ENCODE data around the gene KREMEN2.
"Not testable (repeated sequence)": the region's sequence is repeated elsewhere in the genome, so short reads cannot be mapped to it uniquely, and the experiment has no call there.

Gene KREMEN2

DNA sequence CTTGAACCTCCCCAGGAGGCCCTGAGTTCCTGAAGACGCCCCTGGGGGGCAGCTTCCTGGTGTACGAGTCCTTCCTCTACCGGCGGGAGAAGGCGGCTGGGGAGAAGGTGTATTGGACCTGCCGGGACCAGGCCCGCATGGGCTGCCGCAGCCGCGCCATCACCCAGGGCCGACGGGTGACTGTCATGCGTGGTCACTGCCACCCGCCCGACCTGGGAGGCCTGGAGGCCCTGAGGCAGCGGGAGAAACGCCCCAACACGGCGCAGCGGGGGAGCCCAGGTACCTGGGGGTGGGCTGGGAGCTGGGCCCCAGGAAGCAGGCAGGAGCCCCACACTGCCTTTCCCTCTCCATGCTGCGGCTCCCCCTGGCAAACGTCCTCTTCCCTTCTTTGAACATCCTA lies 30.4 kb upstream of the KREMEN2 start:
- TF ChIP-seq, protein P1, sequence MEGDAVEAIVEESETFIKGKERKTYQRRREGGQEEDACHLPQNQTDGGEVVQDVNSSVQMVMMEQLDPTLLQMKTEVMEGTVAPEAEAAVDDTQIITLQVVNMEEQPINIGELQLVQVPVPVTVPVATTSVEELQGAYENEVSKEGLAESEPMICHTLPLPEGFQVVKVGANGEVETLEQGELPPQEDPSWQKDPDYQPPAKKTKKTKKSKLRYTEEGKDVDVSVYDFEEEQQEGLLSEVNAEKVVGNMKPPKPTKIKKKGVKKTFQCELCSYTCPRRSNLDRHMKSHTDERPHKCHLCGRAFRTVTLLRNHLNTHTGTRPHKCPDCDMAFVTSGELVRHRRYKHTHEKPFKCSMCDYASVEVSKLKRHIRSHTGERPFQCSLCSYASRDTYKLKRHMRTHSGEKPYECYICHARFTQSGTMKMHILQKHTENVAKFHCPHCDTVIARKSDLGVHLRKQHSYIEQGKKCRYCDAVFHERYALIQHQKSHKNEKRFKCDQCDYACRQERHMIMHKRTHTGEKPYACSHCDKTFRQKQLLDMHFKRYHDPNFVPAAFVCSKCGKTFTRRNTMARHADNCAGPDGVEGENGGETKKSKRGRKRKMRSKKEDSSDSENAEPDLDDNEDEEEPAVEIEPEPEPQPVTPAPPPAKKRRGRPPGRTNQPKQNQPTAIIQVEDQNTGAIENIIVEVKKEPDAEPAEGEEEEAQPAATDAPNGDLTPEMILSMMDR (conservative IDR thresholded peaks at IDR 0.05), result no peak

GRCh38 chr16:2934450-2934849 lies 29.6 kb upstream of the KREMEN2 start:
- no peak overlapping the region for H3K27ac ChIP-seq
- TF ChIP-seq, protein P1 (conservative IDR thresholded peaks at IDR 0.05), result no peak

More for the DNA sequence above, 30.4 kb upstream of the KREMEN2 start:
- no peak overlapping the region for H3K27ac ChIP-seq

GRCh38 chr16:2936436-2937011 lies 27.6 kb upstream of the KREMEN2 start:
- TF ChIP-seq, protein P1 (conservative IDR thresholded peaks at IDR 0.05), result no peak
- no peak overlapping the region for H3K27ac ChIP-seq

GRCh38 chr16:2937170-2937569 lies 26.9 kb upstream of the KREMEN2 start:
- TF ChIP-seq, protein P1 (conservative IDR thresholded peaks at IDR 0.05), result no peak
- H3K27ac ChIP-seq, result no peak overlapping the region

DNA sequence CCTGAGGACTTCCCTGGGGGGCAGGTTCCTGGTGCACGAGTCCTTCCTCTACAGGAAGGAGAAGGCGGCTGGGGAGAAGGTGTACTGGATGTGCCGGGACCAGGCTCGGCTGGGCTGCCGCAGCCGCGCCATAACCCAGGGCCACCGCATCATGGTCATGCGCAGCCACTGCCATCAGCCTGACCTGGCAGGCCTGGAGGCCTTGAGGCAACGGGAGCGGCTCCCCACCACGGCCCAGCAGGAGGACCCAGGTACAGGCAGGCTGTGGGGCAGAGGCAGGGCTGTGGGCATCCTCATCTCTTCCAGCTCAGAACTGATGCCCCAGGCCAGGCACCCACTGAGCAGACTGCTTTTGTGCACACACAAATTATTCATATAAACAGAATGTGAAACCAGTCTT lies 25.9 kb upstream of the KREMEN2 start:
- no peak overlapping the region for H3K27ac ChIP-seq
- TF ChIP-seq, protein P1 (conservative IDR thresholded peaks at IDR 0.05), result no peak

GRCh38 chr16:2939968-2940367 lies 24.1 kb upstream of the KREMEN2 start:
- TF ChIP-seq, protein P1 (conservative IDR thresholded peaks at IDR 0.05), result no peak
- no peak overlapping the region for H3K27ac ChIP-seq

DNA sequence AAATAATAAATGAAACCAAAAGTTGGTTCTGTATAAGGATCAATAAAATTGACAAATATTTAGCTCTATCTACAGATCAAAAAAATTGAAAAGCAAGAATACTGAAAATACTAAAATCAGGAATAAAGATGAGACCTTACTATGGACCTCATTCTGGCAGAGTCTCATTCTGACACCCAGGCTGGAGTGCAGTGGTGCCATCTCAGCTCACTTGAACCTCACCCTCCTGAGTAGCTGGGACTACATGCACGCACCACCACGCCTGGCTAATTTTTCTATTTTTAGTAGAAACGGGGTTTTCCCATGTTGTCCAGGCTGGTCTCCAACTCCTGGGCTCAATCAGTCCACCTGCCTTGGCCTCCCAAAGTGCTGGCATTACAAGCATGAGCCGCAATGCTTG lies 22.0 kb upstream of the KREMEN2 start:
- TF ChIP-seq, protein P1 (conservative IDR thresholded peaks at IDR 0.05), result no peak

GRCh38 chr16:2943716-2944115 lies 20.4 kb upstream of the KREMEN2 start:
- not testable (repeated sequence) for H3K27ac ChIP-seq

More for the DNA sequence above, 22.0 kb upstream of the KREMEN2 start:
- H3K27ac ChIP-seq, result no peak overlapping the region
